Activated CD4-positive, alpha-beta T cell treated with anti-CD3 and anti-CD28 coated beads, Interleukin-2, Interleukin-4, amounts not matched to agents 100 ng/mL and 50 ng/mL, durations not matched to agents 16 hours and 8 hours (primary cell): ENCODE measurements around the gene CYREN.
A peak's percentile ranks its signal among the peaks of the same experiment; 100 is the strongest.
"Not testable (repeated sequence)": the region's sequence is repeated elsewhere in the genome, so short reads cannot be mapped to it uniquely, and the experiment has no call there.

Source experiments
- DNase-seq: peaks from one replicate; pipeline ENCODE4 v3.0.0-alpha.2; 2020; ENCODE audit warnings: low spot score

Gene CYREN, protein sequence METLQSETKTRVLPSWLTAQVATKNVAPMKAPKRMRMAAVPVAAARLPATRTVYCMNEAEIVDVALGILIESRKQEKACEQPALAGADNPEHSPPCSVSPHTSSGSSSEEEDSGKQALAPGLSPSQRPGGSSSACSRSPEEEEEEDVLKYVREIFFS

DNA sequence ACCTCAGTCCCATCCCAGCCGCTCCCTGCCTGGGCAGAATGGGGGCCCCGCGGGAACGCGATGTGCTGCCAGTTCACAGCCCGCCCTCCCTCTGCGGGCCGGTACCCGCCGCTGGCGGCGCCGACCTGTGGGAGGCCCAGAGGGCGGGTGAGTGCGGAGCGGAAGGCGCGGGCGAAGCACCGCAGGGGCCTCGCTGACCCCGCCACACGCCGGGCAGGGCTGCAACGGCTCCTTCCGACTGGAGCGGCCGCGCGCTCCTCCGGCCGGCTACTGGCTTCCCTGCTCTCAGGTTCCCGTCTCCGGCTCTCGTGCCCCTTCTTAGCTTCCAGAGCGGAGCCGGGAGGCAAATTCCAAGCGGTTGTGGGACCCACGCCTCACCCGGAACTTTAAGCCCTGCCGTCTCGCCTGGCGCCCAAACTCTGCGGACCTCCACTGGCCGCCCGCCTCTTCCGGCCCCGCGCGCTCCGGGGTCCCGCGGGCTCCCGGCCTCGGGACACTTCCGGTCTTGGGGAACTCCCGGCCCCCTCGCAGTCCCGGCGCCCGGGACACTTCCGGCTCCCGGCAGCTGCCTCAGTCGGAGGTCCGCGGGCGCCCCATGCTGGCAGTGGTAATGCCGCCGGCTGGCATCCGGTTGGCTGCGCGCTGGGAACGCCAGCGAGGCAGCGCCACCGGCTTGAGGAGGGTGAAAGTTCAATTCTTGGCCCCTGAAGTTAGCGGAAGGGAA lies at the start of gene CYREN:
CYREN (minus strand) TSS at position 434 of the 724 bp plus-strand sequence. CDS start 1,785 bp downstream, outside the sequence.
- DNase-seq = peak; percentile 93

DNA sequence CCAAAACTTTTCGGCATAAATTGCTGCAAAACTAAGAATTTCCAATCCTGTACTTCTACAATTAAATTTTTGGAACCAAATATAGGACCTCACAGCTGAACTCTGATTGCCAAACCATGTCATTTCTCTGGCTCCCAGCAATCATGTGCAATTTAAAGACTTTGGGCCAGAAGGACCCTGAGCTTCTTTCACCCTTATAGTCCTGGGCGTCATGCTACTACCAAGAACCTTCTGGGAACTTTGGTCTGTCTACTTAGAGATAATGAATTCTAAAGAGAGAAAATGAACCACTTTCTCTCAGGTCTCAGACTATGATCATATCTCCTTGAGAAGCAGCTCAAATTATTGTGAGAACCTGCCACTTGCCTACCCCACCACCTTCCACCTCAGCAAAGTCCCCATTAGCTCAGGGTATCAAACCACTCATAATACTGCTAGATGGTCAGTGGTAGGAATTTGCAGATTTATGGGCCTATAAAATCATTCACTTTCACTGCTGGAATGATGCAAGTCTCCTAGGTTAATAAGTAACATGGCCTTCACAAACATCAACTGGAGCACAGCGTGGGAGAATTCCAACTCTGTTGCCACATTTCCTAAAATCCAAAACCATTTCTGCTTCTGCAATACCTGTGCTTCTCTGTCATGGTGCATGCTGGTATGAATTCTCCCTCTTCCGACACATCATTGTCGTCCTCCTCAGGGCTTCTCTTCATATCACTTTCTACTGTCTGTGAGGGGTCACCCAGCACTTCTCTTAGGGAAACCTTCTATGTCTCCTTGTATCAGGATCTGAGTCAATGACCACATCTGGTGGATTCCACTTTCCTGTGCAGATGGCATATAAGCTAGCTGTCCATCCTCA lies 47.4 kb upstream of the CYREN start:
- DNase-seq = no peak

DNA sequence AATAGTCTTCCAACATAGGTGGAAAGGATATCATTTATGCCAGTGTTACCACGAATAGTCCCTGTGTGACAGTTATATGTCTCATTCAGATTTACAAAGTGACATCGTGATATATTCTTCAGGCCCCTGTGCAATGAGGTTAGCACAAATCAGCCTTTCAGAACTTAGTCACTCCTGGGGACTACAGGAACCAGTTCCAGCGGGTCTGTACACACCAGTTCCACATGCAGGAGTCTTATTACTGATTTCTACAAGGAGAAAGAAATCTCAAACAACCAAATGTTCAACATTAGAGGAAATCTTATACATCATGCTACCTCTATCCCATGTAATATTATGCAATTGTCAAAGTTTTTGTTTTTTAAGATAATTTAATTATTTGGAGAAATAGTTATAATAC lies 45.2 kb upstream of the CYREN start:
- no peak for DNase-seq

DNA sequence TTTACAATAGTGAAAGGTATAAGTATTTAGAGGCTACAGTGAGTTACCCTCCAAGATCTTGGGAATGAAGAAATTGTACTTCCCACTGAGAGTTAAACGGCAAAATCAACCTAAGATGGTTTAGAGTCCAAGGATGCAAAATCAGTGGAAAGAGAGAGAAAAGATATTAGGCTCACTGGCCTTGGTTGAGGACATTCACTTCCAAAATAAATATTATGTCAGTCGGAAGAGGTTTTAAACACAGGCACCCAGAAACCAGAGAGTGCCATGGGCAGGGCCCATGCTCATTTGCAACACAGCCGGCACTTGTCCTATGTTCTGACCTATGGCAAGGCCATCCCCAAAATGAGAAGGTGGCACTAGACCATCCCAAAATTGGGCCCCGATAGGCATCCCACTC lies 44.7 kb upstream of the CYREN start:
- no peak for DNase-seq

DNA sequence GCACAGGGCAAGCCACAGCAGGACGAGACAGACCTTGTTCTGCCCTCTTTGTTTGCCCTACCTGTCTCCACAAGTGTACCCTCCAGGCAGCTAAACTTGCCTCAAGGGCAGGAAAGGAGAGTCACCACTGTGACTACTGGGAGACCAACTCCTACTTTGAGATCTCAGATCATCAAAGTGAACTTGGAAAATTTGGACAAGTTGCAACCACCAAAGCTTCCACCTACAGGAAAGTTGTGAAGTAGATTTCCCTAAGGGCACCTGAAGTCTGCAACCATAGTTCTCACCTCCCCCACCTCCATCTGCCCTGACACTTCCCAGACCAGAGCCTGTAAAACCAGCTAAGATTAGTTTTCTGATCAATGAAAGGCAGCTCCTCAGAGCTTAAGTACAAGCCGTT lies 43.3 kb upstream of the CYREN start:
- no peak for DNase-seq

DNA sequence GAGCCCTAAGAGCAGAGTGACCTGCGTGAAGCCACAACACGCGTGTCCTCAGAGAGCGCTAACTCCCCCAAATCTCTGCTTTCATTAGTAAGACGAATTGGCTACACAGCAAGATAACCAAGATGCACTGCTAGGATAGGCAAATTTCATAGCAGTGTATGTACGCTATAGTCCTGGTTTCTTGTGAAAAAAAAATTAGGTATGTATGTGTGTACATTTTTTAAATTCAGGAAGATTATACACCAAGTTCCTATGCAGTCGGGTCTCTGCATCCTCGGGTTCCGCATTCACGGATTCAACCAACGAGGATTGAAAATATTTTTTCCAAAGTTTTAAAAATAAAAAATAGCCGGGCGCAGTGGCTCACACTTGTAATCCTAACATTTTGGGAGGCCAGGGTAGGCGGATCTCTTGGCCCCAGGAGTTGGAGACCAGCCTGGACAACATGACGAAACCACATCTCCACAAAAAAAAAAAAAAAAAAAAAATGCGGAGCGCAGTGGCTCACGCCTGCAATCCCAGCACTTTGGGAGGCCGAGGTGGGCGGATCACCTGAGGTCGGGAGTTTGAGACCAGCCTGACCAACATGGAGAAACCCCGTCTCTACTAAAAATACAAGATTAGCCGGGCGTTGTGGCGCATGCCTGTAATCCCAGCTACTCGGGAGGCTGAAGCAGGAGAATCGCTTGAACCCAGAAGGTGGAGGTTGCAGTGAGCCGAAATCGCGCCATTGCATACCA lies 41.6 kb upstream of the CYREN start:
- not testable (repeated sequence) for DNase-seq

DNA sequence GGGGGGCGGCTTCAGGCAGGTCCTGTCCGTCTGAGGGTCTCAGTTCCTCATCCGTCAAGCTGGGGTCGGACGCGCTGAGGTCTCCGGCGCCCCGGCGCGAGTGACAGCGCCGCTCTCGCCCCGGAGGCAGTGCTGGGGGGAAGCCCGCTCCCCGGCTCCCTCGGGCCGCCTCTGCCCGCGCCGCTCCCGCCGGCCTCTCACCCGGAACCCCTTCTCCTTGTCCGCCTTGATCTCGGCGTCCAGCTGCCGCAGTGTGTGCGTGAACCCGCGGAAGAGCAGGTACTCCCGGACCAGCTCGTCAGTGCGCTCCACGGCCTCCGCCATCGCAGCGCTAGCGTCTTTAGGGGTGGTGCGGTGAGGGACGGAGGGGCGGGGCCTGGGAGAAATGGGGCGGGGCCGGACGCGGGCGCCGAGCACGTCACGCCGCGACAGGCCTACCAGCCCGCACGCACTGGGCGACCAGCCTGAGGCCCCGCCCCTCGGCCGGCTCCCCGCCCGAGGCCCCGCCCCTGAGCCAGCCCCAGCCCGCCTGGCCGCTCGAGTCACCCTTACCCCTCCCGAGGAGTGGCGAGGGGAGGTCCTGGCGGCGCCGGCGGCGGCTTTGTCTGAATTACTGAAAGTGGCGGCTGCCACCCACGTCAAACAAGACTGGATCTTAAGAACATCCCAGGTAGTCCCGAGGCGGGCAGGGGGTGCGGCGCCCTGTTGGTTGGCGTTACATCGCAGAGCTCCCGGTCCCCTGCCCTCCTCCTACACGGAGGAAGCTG lies 40.9 kb upstream of the CYREN start, which contains the start of gene WDR91:
WDR91 (minus strand) TSS at position 348 of the 767 bp plus-strand sequence; CDS start at position 324, 24 bp downstream.
- DNase-seq = peak; percentile 96

DNA sequence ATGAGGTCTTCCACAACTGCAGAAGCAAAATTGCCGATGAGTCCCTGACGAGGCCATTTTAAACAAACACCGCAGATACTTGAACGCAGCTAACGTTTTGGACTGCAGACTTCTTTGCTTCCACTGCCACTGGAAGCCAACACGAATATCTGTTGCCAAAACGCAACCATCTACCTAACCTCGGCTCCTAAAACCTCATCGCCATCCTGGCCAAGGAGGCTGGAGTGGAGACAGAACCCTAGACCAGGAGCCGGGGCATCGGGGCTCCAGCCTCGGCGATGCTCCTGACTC lies 40.3 kb upstream of the CYREN start:
- peak; percentile 11 for DNase-seq

DNA sequence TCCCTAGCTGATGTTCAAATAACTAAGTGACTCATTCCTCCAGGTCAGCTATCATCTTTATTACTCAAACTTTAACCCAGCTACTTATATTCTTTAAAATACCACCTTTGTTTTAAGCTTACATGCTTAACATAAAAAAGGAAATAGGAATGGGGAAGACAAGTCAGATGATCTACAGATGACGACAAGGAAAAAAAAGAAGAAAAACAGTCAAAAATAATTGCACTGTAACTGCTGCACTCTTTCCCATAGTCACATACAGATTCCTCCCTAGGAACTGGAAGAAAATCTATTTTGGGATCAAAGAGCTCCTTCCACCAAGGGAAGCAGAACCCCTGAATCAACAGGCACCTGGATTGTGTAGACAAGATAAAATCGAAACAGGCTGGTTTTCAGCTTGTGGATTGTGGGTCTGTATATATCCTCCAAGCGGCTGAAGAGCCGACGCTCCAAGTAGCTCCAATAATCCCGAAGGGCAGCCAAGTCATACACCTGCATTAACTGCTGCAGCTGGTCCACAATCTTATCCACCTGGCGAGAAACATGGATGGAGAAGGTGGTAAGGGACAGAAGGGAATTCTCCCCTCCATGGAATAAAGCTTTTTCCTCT lies 38.8 kb upstream of the CYREN start:
- DNase-seq = no peak

DNA sequence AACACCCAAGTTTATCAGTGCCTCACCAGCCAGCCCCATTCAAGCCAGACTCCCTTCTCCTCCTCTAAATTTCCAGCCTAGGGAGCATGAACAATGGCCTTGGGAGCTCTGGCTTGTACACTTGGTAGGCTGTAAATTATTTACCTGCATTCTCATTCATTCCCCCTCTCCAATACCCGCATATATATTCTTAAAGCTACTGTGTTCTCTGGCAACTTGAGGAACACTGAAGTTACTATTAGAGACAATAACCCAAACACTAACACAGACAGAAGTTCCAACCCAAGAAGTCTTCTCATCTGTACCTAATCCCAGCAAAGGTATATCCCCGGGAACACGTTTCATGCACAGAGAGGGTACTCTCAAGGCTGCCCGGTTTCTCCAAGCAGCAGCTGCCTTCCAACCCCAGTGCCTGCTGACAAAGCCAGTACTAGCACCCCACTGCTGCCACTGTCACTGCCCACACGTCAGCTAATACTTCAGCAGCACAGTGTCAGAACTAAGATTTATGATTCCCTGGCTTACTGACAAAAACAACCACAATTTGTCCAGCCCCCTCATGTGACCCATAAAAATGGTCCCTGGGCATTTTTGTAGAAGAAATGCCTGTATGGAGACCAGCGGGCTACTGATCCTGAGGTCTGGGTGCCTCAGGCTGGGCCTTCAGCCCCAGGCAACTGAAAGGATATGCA lies 37.7 kb upstream of the CYREN start:
- no peak for DNase-seq

DNA sequence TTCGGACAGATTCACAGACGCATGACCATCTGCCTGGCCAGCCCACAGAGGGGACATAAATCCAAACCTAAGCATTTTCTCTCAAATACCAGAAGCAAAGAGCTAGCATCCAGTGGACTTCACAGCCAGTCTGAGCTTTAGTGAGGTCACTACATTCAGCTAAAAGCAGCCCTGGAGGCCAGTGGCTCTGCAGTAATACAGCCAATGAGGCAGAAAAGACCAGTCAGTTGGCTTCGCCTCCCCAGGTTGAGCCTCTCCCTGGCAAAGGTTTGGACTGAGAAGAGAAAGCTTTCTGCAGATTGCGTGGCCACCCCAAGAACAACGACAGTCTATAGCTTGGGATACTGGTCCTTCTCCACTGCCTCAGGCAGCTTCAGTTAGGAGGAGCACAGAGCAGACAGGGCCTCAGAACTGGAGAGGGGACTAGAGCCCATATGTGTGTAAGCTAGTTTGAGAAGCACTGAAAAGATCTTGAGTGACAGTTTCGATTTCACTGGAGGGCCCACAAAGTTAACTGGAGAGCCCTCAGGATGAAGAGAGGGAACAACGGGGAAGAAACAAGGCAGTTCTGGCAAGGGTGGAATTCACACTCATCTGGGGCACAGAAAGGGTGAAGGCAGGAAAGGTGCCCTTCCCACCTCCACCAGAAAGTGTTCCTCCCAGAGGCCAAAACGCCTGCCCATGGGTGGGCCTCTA lies 37.0 kb upstream of the CYREN start:
- DNase-seq = no peak

DNA sequence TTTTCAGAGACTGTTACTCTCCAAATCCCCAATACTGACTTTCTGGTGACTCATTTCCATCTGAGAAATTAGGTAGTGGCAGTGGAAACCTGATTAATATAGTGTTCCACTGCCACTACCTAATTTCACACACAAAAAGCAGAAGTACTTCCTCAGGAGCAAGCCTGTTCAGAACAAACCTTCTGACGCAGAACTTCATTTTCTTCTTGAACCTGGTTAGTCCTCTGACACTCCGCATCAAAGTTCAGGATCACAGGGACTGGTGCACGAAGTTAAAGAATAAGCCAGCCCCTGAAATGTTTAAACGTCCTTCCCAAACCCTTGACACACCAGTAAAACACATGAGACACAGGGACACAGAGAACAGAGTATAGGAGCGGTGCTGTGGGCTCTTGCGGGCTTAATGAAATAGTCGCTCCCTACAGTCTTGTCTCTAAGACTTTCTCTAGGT lies 36.5 kb upstream of the CYREN start:
- peak; percentile 57 for DNase-seq

DNA sequence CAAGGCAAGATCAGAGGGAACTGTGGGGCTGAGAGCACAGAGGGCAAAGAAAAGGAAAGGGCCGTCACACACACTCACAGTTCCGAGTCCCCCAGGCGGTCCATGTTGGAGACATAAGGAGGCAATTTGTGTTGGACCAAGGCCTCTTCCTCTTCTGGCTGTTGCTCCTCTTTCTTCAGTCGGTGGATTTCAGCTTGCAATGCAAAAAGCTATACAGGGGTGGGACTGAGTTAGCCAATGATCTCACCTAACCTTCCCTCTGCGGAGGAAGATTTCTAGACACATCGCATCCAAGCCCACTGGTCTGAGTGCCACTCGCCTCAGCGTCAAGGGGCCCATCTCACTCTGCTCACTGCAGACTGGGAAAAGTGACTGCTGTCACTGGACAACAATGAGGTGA lies 35.3 kb upstream of the CYREN start:
- no peak for DNase-seq

DNA sequence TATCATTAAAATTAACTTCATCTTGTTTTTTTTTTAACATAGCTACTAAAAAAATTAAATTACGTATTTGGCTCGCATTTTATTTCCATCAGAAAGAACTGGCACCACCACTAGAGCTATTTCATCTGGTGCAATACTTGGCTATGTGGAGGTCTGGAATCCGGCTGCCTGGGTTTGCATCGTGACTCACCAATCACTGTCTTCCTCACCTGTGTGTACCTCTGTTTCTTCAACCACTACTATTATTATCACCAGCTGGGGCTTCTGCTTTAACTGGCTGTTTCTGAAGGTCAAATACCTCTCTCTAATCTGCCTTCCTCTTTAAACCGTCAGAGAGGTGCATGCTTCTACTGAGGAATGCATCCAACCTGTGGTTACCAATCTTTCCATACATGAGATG lies 34.4 kb upstream of the CYREN start:
- no peak for DNase-seq

DNA sequence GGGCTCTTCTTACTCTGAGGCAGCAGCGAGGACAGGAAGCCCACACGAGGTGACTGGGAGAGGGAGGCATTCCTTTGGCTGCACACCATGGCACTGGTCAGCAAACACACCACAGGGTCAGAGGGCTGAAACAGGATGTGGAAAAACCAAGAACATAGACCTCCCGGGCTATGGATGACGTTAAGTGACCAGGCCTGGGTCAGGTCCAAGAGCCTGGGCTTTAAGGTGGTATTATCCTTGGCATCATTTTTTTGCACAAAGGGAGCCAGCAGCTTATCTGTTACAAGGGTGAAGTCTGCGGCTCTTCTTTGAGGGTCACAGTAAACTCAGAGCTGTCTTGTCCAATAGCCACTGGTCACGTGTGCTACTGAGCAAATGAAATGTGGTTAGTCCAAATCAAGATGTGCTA lies 33.8 kb upstream of the CYREN start:
- DNase-seq = no peak

DNA sequence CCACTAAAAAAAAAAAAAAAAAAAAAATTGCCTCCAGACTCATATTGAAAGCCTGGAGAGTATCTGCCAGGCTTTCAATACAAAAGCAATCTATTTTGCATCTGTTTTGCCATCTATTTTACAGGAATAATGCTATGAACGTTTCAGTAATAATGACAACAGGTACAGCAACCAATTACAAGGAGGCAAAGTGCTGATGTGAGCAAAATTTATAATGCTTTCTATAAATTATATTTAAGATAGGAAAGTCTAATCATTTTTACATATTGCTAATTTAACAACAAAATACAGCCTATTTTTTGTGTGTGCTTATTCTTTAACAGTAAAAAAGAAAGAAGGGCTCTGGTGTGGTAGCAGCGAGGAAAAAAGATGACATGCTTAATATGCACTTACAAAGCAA lies 30.8 kb upstream of the CYREN start:
- DNase-seq = no peak

DNA sequence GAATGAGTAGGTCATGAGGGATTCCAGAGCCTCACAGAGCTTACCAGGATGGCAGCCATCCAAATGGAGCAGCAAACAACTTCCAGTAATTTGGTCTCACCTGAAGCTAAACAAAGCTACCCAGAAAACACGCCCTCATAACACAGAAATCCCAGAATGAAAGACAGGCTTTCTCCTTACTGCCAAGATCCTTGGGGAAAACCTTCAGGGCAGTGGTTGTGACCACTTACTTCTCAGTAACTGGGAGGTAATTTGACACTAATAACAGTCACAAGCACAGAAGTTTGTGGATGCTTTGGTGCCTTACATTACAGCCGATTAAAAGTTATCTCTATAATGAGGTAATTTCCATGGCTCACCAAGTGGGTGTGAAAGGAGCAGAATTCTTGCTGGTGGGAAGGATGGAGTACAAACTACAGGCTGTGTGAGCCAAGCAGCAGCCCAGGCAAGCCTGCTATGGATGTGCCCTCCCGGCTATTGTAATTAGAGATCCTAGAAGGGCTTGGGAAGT lies 30.4 kb upstream of the CYREN start:
- no peak for DNase-seq

DNA sequence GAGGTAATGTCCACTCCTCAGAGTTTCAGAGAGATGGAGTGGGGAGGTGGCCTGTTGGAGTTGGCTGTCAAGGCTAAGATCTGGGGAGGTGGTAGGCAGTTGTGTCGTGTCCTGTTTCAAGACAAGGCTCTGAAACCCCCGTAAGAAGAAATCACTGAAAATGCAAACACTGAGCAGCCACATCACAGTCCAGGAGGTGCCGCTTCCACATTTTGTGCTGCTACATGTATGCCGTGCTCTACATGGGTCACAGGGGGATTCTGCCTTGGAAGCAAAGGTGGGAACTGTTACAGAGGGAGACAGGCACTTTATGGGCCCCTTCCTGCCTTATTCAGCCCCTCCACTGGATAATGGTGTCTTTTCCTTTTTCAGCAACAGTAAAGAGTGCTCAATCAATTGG lies 28.9 kb upstream of the CYREN start:
- no peak for DNase-seq

DNA sequence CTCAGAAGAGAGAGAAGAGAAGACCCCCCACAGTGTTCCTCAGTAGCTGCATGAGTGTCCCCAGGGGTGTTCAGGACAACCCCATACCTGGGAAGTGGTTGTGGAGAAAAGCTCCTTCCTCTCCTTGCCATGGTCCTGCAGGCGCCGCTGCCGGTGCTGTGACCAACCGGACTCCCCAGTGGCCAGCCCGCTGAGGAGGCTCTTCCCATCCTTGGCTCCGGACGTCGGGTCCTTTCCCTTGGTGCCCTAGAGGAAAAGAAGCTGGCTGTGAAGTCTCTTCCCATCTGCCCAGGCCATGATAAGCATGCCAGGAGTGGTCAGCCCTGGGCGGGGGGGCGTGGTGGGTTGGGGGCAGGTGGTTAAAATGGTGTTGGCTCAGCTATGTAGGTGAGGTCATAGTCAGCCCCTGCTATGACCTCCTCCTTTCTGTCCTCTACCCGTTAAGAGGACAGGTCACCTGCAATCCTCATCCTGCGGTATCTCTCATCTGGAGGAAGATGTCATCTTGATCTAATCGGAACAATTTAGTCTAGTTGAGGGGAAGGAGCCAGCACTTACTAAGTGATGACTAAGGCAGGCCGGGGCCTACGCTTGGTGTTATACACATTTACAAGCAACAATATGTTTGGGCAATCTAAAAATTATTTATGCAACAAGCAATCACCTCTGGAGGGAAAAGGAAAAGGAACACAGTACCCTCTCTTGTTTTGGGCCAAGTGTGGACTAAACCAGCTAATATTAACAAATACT lies 27.6 kb upstream of the CYREN start:
- no peak for DNase-seq
